GM21576 (cell line): ENCODE measurements around the gene MYO15B.

Source experiments
- ATAC-seq: cut with Tn5 transposase; IDR thresholded peaks from one replicate; pipeline ENCODE4 v1.9.1; 2021; ENCODE audit warnings: mild to moderate bottlenecking, moderate library complexity; ENCODE audit not compliant: unreplicated experiment

Gene MYO15B

DNA sequence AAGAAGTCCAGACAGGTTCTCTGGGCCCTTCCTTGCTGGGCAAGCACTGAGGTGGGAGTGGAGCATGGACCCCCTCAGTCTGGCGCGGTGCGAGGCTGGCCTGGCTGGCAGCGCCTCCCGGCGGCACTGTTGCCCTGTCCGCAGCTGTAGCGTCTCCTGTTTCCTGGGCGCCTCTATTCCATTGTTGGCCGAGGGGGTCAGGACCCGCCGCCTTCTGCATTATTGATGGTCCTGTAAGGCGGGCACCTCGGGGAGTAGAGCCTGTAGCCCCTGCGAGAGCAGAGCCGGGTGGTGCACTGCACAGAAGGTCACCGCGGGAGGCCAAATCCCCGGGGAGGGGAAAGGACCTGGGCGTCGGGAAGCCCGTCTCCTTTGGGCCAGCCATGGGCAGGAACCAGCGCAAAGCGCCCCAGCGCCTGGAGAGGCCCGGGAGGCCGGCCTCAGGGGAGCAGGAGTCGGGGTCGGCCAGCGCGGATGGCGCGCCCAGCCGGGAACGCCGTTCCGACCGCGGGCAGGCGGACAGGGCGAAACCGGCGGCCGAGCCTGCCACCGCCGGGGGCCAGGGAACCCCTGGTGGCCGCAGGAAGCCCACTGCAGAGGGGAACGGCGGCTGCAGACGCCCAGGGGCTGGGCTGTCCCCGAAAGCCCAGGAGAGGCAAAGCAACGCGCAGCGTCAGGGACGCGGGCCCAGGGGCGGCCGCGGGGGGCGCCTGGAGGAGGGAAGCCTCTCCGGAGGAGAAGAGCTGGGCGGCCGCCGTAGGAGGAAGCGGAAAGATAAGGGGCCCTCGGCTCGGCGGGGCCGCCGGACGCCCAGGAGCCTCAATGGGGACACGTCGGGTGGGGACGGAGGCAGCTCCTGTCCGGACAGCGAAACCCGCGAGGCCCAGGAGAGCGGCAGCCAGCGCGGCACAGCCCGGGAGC, at the start of gene MYO15B:
TSS of gene MYO15B (plus strand) at position 126 of the 921 bp plus-strand sequence. CDS start at position 384, 258 bp downstream.
- no peak for ATAC-seq

GRCh38 chr17:75539967-75540729, 47.5 kb upstream of the MYO15B start:
- ATAC-seq, result no peak

GRCh38 chr17:75540923-75541503, 46.6 kb upstream of the MYO15B start:
- no peak for ATAC-seq

DNA sequence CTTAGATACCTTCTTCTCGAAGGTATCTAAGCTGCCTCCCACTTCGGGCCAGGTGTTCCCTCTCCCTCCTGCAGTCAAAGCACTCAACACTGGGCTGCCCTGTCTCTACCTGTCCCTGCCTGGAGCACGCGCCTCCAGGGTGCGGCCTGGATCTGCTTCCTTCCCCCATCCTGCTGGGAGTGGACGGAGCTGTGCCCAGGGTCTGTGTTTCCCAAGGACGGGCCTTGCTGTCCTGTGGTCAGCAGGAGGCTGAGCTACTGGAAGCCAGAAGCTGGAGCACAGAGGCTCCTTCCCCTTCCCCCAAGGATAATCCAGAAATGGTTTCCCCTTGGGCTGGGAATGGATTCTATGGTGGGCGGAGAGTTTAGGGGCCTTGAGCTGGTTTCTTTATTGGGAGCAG, 45.4 kb upstream of the MYO15B start:
- no peak for ATAC-seq

DNA sequence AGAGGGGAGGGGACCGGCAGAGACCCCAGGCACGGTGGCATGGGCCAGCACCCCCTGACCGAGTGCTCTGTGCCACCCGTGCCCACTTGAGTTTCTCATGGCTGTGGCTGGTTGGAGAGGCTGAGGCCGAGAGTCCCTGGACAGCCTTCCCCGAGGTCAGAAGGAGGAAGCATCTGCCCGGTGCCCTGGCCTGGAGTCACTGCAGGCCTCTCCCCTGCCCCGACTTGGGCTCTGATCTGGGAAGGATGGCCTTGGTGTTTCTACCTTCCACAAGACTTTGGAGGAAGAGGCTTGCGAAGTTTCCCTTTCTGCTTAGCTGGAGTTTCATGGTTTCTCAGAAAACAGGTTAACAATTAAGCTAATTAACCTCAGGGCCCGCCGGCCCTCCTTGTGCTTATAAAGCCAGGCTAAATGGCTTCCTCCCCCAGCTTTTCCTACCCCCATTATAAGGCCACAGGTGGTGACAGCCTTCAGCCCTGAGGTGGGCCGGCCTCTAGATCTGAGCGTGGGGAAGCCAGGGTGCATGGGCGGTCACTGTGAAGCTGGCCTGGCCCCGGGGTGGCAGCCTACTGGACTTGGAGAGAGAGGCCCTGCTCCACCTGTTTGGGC, 44.8 kb upstream of the MYO15B start:
- no peak for ATAC-seq

GRCh38 chr17:75544250-75544649, 43.4 kb upstream of the MYO15B start:
- ATAC-seq, result no peak

DNA sequence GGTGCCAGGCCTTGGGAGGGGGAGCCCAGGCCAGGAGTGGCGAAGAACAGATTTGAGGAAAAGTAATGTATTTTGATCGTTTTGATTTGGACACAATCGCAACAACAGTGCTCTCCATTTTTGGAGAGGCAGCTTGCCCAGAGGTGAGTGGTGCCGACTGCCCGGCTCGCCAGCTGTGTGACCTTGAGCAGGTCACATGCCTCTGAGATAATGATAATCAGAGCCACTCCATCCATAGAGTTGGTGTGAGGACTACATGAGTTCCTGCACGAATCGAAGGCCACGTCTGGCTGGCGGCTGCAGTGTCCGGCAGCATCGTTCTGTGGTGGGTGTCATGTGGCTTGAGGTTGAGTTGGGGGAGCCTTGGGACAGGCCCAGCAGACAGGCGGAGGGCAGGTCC, 41.4 kb upstream of the MYO15B start:
- ATAC-seq, result no peak

DNA sequence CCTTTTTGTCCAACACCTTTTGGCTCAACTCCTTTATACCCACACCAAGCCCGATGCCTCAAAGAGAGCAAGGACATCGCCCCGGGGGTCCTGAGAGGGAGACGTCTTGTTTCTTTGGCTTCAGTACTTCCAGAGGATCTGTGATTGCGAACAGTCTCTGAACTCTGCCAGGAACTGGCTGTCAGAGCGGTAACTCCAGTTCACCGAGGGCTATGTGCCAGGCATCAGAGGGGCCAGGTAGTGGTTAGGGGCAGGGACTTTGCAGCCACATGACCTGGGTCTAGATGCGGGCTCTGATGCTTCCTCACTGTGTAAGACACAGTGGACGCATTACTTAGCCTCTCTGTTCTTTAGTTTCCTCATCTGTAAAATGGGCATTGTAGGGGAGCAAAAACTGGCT, 40.5 kb upstream of the MYO15B start:
- ATAC-seq, result no peak

DNA sequence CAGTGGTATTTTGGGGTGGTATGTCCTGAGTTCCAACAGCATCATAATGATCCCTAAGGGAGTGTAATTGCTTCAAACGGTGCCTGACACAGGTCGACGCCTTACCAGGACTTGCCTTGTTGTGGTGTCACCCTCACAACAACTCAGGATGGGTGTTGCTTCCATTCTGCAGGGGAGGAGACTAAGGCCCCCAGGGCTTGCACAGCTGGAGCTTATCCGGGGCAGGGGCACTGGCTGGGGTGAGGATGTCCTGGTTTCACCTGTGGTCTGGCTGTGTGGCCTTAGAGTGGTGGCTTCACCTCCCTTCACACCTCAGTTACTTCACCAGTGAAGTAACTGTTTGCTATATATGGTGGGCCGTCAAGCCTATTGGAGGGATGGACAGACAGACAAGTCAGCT, 38.8 kb upstream of the MYO15B start:
- ATAC-seq, result no peak

GRCh38 chr17:75549246-75550138, 38.1 kb upstream of the MYO15B start:
- no peak for ATAC-seq

GRCh38 chr17:75550139-75550465, 37.5 kb upstream of the MYO15B start:
- ATAC-seq, result no peak

- no peak for ATAC-seq
Measured at GRCh38 chr17:75551266-75551665, 36.3 kb upstream of the MYO15B start.

GRCh38 chr17:75552425-75553294, 34.9 kb upstream of the MYO15B start:
- ATAC-seq, result no peak

DNA sequence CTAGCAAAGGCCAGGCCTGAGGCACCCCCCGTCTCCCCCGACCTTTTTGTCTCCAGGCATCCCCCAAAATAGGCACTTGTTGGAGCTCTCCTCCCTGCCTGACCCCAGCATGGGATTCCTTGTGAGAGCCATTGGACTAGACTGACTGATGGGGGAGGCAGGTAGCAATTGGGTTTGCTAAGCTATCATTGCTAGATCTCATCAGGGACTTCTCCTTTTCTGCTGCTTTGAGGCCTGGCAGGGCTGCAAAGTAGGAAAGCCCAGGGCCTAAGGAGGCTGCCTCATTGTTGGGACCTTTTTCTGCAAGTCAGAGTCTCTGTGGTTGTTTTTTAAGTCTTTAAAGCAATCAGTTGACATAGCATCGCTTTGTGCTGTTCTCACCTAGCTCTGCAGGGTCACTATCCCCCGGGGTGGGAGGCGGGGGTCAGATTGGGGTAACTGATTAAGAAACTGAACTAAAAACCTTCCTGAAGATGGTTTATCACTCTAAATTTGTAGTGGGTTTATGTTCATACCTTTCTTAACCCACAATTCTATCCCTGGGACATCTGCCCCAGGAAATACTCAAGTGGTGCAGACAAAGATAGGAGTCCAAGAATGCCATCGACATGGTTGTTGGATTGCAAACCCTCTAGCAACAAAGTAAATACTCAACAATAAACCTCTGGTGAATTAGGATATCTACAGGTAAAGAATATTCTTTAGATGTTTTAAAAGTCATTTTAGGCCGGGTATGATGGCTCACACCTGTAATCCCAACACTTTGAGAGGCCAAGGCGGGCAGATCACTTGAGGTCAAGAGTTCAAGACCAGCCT, 34.1 kb upstream of the MYO15B start:
- ATAC-seq, result no peak

- no peak for ATAC-seq
Measured at GRCh38 chr17:75555679-75556153, 31.9 kb upstream of the MYO15B start.

DNA sequence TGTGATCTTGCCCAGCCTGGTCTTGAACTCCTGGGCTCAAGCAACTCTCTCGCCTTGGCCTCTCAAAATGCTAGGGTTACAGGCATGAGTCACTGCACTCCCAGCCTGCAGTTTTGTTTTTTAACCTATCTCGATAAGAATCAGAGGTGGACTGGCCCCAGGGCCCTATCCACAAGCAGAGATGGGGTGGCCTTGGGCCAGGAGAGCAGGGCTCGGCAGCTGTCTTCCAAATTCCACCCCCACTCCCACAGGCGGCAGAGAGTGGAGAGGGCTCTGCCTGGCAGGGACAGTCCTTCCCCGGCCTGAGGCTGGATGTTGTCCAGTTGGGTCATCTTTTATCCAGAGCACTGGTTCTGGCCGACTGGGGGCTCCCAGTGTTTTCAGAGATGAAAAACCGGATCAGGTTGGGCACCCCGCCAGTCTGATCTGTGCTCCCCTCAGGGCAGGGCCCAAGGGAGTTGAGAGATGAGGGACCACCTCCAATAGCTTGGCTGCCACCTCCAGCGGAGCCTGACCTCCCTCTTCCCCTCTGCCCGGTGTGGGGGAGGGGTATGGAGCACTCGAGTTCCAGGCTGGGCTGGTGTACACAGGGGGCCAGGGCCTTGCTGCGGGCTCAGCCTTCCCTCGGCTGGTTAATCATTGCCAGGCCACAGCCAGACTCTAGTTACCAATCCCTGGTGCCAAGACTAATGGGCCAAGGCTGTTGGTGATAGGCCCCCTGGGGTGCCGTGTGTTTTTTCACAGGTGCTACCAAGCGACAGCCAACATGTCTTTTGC, 30.3 kb upstream of the MYO15B start:
- no peak for ATAC-seq

DNA sequence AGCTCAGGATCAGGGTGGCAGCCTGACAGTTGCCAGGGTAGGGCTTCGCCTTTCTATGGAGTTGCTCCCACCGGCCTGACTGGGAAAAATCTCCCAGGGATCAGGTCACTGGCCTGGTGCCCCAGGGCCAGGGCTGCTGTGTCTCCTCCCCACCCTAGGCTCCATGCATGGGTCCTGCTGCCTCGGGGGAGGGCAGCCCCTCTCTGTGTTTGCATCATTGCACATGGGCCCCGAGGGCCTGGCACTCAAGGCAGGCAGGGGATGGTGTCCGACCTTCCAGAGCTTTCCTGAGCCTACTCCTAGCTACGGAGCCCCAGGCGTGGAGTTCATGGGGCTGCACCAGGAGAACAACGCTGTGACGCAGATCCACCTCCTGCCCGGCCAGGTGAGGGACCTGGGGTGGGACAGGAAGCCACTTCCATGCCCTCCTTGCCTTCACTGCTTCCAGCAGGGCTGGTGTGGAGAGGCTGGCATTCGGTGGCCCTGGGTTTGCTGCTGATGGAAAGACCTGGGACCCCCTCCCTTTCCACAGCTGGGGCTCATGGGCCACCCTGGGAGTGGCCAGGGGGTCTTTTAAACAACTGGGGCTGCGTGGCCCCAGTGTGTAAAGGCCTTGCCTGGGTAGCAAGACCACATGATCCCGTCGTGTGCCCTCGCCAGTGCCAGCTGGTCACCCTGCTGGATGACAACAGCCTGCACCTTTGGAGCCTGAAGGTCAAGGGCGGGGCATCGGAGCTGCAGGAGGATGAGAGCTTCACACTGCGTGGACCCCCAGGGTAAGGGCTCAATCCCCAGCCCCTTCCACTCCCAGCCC, 29.5 kb upstream of the MYO15B start:
- ATAC-seq, result no peak
